WTC11 (cell line): Measurements from ENCODE around the gene COPZ2. TPM values are rescaled to one million over a fixed set of nuclear protein-coding genes. Genes with fewer than 3 reads are reported as not detected.

Experiments
- ATAC-seq: fragments of 200-7000 bp; cut with Tn5 transposase; 2 replicates; pipeline ENCODE4 v1.10.0; 2021; ENCODE audit warnings: mild to moderate bottlenecking, moderate library complexity
- CTCF ChIA-PET: fragments of 300-600 bp; sonication (Branson Sonifier 250); formaldehyde crosslinking; loops from one replicate; lab custom pipeline; 2021; ENCODE audit warnings: antibody characterized with exemption; lab: Charles Lee
- POLR2A ChIA-PET: fragments of 350-600 bp; sonication (Branson Sonifier 250); formaldehyde crosslinking; loops from one replicate; lab custom pipeline; 2021; ENCODE audit warnings: antibody characterized with exemption; lab: Charles Lee
- DNase-seq: peaks from one replicate; pipeline ENCODE4 v3.0.0; 2021; ENCODE audit warnings: low spot score
- H3K27ac Mint-ChIP-seq: 2 replicates; pipeline ENCODE4 v1.8.0; 2021; ENCODE audit warnings: mixed read lengths
- H3K27me3 Mint-ChIP-seq: 2 replicates; pipeline ENCODE4 v1.8.0; 2021; ENCODE audit warnings: low read depth, mild to moderate bottlenecking, moderate library complexity, mixed read lengths
- H3K36me3 Mint-ChIP-seq: 2 replicates; pipeline ENCODE4 v1.8.0; 2021; ENCODE audit warnings: mixed read lengths
- H3K4me1 Mint-ChIP-seq: 2 replicates; pipeline ENCODE4 v1.8.0; 2022; ENCODE audit warnings: mixed read lengths
- H3K4me3 Mint-ChIP-seq: 2 replicates; pipeline ENCODE4 v1.8.0; 2021; ENCODE audit warnings: mild to moderate bottlenecking, moderate library complexity, mixed read lengths
- H3K9me3 Mint-ChIP-seq: 2 replicates; pipeline ENCODE4 v1.8.0; 2021; ENCODE audit warnings: mixed read lengths
- ATF1 ChIP-seq: sonication (generic); formaldehyde crosslinking; IDR thresholded peaks from 2 replicates; pipeline ENCODE4 v1.8.1; 2023; ENCODE audit warnings: mild to moderate bottlenecking, moderate library complexity, missing genetic modification reagents
- CBFB ChIP-seq: sonication (generic); formaldehyde crosslinking; IDR thresholded peaks from 2 replicates; pipeline ENCODE4 v1.8.1; 2022; ENCODE audit warnings: mild to moderate bottlenecking, low read depth, missing genetic modification reagents
- EMX1 ChIP-seq: fragments of 250-450 bp; sonication (Bioruptor Pico); IDR thresholded peaks from 2 replicates; pipeline ENCODE4 v1.8.0; 2021; ENCODE audit warnings: mild to moderate bottlenecking
- ESRRA ChIP-seq: sonication (generic); formaldehyde crosslinking; IDR thresholded peaks from 2 replicates; pipeline ENCODE4 v1.8.1; 2022; ENCODE audit warnings: mild to moderate bottlenecking, missing genetic modification reagents, borderline replicate concordance
- ETV6 ChIP-seq: sonication (generic); formaldehyde crosslinking; IDR thresholded peaks from 2 replicates; pipeline ENCODE4 v1.8.1; 2022; ENCODE audit warnings: mild to moderate bottlenecking, missing genetic modification reagents
- MXD4 ChIP-seq: fragments of 250-450 bp; sonication (Bioruptor Pico); IDR thresholded peaks from 2 replicates; pipeline ENCODE4 v1.8.0; 2021; ENCODE audit warnings: mild to moderate bottlenecking, moderate library complexity, borderline replicate concordance
- NFATC4 ChIP-seq: fragments of 250-450 bp; sonication (Bioruptor Pico); IDR thresholded peaks from 2 replicates; pipeline ENCODE4 v1.9.0; 2021; ENCODE audit warnings: mild to moderate bottlenecking
- RELA ChIP-seq: sonication (generic); formaldehyde crosslinking; IDR thresholded peaks from 2 replicates; pipeline ENCODE4 v1.8.1; 2022; ENCODE audit warnings: missing genetic modification reagents, mild to moderate bottlenecking, borderline replicate concordance
- TCF7 ChIP-seq: sonication (generic); formaldehyde crosslinking; IDR thresholded peaks from 2 replicates; pipeline ENCODE4 v1.8.0; 2022; ENCODE audit warnings: mild to moderate bottlenecking, low read depth, missing genetic modification reagents, moderate library complexity
- ZNF396 ChIP-seq: fragments of 250-450 bp; sonication (Bioruptor Pico); IDR thresholded peaks from 2 replicates; pipeline ENCODE4 v1.8.0; 2021; ENCODE audit warnings: mild to moderate bottlenecking, moderate library complexity, borderline replicate concordance
- total RNA-seq: library from RNA; stranded (reverse); gene quantifications from 3 replicates; pipeline ENCODE4 v1.2.3, GENCODE V29; 2021
- TF ChIP-seq, protein P1 (sequence below): sonication (generic); formaldehyde crosslinking; IDR thresholded peaks from 2 replicates; pipeline ENCODE4 v1.8.1; 2023; ENCODE audit warnings: mild to moderate bottlenecking, missing genetic modification reagents
- TF ChIP-seq, protein P2 (sequence below): fragments of 250-450 bp; sonication (Bioruptor Pico); IDR thresholded peaks from 2 replicates; pipeline ENCODE4 v1.9.0; 2021; ENCODE audit warnings: mild to moderate bottlenecking
- TF ChIP-seq, protein P3 (sequence below): fragments of 250-450 bp; sonication (Bioruptor Pico); IDR thresholded peaks from 2 replicates; pipeline ENCODE4 v1.8.0; 2021; ENCODE audit warnings: mild to moderate bottlenecking
- TF ChIP-seq, protein P4 (sequence below): sonication (generic); formaldehyde crosslinking; IDR thresholded peaks from 2 replicates; pipeline ENCODE4 v1.8.1; 2023; ENCODE audit warnings: mild to moderate bottlenecking, missing genetic modification reagents, moderate library complexity
- TF ChIP-seq, protein P5 (sequence below): fragments of 250-450 bp; sonication (Bioruptor Pico); IDR thresholded peaks from 2 replicates; pipeline ENCODE4 v1.9.0; 2021; ENCODE audit warnings: mild to moderate bottlenecking, borderline replicate concordance
- TF ChIP-seq, protein P6 (sequence below): sonication (generic); formaldehyde crosslinking; IDR thresholded peaks from 2 replicates; pipeline ENCODE4 v1.8.1; 2022; ENCODE audit warnings: mild to moderate bottlenecking, moderate library complexity, missing genetic modification reagents
- TF ChIP-seq, protein P7 (sequence below): sonication (generic); formaldehyde crosslinking; IDR thresholded peaks from 2 replicates; pipeline ENCODE4 v1.8.0; 2022; ENCODE audit warnings: mild to moderate bottlenecking, missing genetic modification reagents
- TF ChIP-seq, protein P8 (sequence below): sonication (generic); formaldehyde crosslinking; conservative IDR thresholded peaks from 2 replicates; pipeline ENCODE4 v1.8.1; 2023; ENCODE audit warnings: mild to moderate bottlenecking, low read depth, missing genetic modification reagents, moderate library complexity

COPZ2 gene
- total RNA-seq, 1 experiment from 2014 or later, result 0.44 TPM

DNA sequence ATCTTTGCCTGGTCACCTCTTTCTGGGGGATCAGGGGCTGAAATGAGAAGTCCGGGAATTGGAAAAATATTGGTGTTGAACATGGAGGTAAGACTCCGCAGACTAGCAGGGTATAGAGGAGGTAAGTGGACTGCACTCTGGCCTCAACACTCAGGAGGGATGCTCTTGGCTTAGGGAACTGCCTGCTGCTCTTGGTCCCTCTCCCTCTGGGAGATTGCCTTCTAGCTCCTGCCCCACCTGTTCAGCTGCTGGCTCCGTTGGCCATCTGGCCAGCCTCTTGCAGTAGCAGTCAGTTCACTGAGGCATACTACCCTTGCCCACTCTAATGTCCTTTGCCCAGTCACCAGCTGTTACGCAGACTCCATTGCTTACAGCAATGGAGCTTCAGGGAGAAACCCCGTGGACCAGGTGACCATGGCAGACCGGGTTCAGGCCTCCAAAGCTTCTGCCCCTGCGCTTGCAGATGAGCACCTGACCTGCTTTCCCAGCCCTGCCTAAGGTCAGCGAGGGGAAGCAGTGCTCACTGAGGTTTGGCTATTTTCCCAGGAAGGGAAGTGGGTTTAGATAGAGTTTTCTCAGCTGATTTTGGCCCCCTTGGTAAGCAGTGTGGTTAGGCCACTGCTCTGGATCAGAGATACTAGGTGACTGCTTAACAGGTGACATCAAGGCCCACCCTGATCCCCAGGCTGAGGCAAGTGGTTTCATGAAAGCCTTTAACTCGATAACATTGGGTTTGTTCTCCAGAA lies 54.8 kb downstream of the COPZ2 start:
- Mint-ChIP-seq H3K9me3 (no peaks in the 10 kb centered on the region), H3K4me1 (peaks cover 15% of the 10 kb centered on the region), H3K4me3 (no peak overlapping the region), H3K27me3 (no peaks in the 10 kb centered on the region), H3K27ac (no peak overlapping the region), H3K36me3 (peaks cover 26% of the 10 kb centered on the region)
- ATAC-seq (no peak), DNase-seq (no peak)
- TF ChIP-seq, protein P1, sequence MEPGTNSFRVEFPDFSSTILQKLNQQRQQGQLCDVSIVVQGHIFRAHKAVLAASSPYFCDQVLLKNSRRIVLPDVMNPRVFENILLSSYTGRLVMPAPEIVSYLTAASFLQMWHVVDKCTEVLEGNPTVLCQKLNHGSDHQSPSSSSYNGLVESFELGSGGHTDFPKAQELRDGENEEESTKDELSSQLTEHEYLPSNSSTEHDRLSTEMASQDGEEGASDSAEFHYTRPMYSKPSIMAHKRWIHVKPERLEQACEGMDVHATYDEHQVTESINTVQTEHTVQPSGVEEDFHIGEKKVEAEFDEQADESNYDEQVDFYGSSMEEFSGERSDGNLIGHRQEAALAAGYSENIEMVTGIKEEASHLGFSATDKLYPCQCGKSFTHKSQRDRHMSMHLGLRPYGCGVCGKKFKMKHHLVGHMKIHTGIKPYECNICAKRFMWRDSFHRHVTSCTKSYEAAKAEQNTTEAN, result no peak
- TF ChIP-seq TCF7 (CRISPR knock-in tag) (no peak), ESRRA (CRISPR knock-in tag) (no peak), MXD4 (CRISPR knock-in tag) (no peak), CBFB (CRISPR knock-in tag) (no peak), NFATC4 (CRISPR knock-in tag) (no peak), ZNF396 (CRISPR knock-in tag) (no peak), ATF1 (CRISPR knock-in tag) (no peak), EMX1 (CRISPR knock-in tag) (no peak), ETV6 (no peak), RELA (CRISPR knock-in tag) (no peak)
- TF ChIP-seq, protein P2, sequence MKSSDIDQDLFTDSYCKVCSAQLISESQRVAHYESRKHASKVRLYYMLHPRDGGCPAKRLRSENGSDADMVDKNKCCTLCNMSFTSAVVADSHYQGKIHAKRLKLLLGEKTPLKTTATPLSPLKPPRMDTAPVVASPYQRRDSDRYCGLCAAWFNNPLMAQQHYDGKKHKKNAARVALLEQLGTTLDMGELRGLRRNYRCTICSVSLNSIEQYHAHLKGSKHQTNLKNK, result no peak
- TF ChIP-seq, protein P3, sequence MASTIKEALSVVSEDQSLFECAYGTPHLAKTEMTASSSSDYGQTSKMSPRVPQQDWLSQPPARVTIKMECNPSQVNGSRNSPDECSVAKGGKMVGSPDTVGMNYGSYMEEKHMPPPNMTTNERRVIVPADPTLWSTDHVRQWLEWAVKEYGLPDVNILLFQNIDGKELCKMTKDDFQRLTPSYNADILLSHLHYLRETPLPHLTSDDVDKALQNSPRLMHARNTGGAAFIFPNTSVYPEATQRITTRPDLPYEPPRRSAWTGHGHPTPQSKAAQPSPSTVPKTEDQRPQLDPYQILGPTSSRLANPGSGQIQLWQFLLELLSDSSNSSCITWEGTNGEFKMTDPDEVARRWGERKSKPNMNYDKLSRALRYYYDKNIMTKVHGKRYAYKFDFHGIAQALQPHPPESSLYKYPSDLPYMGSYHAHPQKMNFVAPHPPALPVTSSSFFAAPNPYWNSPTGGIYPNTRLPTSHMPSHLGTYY, result no peak
- TF ChIP-seq, protein P4, sequence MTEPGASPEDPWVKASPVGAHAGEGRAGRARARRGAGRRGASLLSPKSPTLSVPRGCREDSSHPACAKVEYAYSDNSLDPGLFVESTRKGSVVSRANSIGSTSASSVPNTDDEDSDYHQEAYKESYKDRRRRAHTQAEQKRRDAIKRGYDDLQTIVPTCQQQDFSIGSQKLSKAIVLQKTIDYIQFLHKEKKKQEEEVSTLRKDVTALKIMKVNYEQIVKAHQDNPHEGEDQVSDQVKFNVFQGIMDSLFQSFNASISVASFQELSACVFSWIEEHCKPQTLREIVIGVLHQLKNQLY (CRISPR knock-in tag), result no peak
- TF ChIP-seq, protein P5, sequence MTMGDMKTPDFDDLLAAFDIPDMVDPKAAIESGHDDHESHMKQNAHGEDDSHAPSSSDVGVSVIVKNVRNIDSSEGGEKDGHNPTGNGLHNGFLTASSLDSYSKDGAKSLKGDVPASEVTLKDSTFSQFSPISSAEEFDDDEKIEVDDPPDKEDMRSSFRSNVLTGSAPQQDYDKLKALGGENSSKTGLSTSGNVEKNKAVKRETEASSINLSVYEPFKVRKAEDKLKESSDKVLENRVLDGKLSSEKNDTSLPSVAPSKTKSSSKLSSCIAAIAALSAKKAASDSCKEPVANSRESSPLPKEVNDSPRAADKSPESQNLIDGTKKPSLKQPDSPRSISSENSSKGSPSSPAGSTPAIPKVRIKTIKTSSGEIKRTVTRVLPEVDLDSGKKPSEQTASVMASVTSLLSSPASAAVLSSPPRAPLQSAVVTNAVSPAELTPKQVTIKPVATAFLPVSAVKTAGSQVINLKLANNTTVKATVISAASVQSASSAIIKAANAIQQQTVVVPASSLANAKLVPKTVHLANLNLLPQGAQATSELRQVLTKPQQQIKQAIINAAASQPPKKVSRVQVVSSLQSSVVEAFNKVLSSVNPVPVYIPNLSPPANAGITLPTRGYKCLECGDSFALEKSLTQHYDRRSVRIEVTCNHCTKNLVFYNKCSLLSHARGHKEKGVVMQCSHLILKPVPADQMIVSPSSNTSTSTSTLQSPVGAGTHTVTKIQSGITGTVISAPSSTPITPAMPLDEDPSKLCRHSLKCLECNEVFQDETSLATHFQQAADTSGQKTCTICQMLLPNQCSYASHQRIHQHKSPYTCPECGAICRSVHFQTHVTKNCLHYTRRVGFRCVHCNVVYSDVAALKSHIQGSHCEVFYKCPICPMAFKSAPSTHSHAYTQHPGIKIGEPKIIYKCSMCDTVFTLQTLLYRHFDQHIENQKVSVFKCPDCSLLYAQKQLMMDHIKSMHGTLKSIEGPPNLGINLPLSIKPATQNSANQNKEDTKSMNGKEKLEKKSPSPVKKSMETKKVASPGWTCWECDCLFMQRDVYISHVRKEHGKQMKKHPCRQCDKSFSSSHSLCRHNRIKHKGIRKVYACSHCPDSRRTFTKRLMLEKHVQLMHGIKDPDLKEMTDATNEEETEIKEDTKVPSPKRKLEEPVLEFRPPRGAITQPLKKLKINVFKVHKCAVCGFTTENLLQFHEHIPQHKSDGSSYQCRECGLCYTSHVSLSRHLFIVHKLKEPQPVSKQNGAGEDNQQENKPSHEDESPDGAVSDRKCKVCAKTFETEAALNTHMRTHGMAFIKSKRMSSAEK (CRISPR knock-in tag), result no peak
- TF ChIP-seq, protein P6, sequence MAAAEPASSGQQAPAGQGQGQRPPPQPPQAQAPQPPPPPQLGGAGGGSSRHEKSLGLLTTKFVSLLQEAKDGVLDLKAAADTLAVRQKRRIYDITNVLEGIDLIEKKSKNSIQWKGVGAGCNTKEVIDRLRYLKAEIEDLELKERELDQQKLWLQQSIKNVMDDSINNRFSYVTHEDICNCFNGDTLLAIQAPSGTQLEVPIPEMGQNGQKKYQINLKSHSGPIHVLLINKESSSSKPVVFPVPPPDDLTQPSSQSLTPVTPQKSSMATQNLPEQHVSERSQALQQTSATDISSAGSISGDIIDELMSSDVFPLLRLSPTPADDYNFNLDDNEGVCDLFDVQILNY (CRISPR knock-in tag), result no peak
- TF ChIP-seq, protein P7, sequence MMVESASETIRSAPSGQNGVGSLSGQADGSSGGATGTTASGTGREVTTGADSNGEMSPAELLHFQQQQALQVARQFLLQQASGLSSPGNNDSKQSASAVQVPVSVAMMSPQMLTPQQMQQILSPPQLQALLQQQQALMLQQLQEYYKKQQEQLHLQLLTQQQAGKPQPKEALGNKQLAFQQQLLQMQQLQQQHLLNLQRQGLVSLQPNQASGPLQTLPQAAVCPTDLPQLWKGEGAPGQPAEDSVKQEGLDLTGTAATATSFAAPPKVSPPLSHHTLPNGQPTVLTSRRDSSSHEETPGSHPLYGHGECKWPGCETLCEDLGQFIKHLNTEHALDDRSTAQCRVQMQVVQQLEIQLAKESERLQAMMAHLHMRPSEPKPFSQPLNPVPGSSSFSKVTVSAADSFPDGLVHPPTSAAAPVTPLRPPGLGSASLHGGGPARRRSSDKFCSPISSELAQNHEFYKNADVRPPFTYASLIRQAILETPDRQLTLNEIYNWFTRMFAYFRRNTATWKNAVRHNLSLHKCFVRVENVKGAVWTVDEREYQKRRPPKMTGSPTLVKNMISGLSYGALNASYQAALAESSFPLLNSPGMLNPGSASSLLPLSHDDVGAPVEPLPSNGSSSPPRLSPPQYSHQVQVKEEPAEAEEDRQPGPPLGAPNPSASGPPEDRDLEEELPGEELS (CRISPR knock-in tag), result no peak
- TF ChIP-seq, protein P8, sequence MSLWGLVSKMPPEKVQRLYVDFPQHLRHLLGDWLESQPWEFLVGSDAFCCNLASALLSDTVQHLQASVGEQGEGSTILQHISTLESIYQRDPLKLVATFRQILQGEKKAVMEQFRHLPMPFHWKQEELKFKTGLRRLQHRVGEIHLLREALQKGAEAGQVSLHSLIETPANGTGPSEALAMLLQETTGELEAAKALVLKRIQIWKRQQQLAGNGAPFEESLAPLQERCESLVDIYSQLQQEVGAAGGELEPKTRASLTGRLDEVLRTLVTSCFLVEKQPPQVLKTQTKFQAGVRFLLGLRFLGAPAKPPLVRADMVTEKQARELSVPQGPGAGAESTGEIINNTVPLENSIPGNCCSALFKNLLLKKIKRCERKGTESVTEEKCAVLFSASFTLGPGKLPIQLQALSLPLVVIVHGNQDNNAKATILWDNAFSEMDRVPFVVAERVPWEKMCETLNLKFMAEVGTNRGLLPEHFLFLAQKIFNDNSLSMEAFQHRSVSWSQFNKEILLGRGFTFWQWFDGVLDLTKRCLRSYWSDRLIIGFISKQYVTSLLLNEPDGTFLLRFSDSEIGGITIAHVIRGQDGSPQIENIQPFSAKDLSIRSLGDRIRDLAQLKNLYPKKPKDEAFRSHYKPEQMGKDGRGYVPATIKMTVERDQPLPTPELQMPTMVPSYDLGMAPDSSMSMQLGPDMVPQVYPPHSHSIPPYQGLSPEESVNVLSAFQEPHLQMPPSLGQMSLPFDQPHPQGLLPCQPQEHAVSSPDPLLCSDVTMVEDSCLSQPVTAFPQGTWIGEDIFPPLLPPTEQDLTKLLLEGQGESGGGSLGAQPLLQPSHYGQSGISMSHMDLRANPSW (CRISPR knock-in tag), result no peak
- ChIA-PET CTCF (interaction anchor here (1.0 to 3.0 kb wide), 5 partner anchors 12 to 36 kb away, joined by 3 to 7 read pairs (median 4); partner anchors contain the start of gene CDK5RAP3), POLR2A (interaction anchor here (0.9 to 1.1 kb wide), 2 partner anchors 30 to 35 kb away, joined by 3 read pairs; no protein-coding TSS in a partner anchor)
